DMS 273 (cell line): ENCODE data around the gene HJURP.
A peak's percentile ranks its signal among the peaks of the same experiment; 100 is the strongest.

ENCODE experiments used
- DNase-seq: peaks from one replicate; lab custom pipeline; 2025; ENCODE audit not compliant: unreplicated experiment; lab: John Stamatoyannopoulos, UW

Gene HJURP

DNA sequence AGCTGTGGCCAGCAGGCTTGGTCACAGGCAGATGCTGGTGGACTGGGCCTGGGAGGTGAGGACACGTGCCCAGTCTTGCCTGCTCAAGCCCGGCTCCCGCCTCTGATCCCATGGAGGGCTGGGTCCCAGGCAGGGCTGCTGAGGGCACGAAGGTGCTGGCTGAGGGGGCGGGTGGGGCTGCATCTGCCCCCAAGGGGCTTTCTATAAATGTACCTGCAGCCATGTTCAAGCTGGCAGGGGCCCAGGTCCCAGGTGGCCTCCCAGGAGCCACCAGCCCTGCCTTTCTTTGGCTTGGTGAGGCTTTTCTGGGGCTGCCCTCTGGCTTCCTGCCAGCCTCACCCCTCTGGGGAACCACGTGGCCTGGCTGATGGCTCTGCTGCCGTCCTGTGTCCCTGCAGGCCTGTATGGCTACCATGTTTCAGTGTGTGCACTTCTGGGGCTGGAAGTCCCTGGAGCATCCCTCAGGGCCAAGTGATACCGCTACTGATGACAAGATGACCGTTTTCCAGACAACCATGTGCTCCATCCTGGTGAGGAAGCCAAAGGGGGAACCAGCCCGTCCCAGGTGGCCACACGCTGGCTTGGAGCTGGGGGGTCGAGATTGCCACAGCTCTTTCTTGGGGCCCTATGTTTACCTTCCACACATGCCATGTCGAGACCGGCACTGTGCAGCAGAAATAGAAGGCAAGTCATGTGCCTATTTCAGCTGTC, 23.2 kb downstream of the HJURP start:
- peak; percentile 53 for DNase-seq

DNA sequence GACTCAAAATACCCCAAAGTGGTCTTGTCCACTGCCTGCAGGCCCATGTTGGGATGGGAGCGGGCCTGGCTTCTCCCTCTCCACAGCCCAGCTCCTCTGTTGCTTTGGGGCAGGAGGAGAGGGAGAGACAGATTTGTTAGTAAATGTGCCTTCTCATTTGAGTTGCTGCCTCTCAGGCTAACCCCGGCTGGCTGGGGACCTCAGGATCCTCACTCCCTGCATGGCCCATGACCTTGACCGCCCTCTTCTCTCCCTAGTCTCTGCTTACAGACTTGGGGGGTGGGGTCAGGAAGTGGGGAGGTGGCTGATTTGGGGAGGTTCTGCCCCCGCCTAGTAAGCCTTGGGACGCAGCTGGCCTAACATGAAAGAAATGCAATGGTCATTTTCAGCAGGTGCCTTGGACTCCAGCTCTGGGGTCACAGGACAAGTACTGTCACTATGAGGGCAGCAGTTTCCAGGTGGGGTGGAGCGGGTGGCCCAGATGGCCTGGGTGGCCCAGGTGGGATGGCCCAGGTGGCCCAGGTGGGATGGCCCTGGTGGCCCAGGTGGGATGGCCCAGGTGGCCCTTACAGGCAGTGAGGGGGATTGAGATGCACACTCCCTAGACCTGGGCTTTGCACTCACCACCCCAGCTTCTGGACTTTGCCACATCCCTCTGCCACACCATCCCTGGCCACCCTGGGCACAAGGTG, 24.1 kb downstream of the HJURP start:
- DNase-seq, result no peak

GRCh38 chr2:233829193-233830110, 24.9 kb downstream of the HJURP start:
- DNase-seq, result no peak

DNA sequence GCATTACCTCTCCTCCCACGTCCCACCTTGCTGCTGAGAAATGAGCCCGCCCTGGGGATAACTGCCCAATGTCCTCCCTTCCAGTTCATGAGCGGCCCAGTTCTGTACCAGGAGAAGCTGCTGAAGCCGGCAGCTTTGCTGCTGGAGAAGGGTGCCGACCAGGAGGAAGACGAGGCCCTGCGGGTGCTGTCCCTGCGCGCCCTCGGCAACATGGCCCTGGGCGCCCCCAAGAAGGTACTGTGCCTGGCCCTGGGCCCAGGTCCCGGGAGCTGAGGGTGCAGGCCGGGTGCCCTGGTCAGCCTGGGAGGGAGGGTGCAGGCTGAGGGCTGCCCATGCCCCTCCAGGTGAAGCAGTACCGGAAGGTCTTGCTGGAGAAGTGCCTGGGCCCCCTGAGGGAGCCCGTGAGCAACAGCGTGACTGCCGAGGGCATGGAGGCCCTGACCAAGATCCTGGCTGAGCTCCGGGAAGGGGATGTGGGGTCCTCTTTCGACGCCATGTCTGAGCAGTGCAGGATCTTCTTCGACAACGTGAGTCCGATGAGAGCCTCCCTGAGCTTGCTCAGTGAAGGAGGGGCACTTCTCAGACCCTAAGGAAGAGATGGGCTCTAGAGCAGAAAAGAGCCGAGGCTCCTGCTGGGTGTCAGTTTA, 25.7 kb downstream of the HJURP start:
- DNase-seq, result no peak

GRCh38 chr2:233824373-233824772, 30.0 kb downstream of the HJURP start:
- DNase-seq, result no peak

- DNase-seq, result no peak
These were observed 30.6 kb downstream of the HJURP start for GRCh38 chr2:233823731-233824121.

- no peak for DNase-seq
These were observed 31.3 kb downstream of the HJURP start for GRCh38 chr2:233822781-233823730.

DNA sequence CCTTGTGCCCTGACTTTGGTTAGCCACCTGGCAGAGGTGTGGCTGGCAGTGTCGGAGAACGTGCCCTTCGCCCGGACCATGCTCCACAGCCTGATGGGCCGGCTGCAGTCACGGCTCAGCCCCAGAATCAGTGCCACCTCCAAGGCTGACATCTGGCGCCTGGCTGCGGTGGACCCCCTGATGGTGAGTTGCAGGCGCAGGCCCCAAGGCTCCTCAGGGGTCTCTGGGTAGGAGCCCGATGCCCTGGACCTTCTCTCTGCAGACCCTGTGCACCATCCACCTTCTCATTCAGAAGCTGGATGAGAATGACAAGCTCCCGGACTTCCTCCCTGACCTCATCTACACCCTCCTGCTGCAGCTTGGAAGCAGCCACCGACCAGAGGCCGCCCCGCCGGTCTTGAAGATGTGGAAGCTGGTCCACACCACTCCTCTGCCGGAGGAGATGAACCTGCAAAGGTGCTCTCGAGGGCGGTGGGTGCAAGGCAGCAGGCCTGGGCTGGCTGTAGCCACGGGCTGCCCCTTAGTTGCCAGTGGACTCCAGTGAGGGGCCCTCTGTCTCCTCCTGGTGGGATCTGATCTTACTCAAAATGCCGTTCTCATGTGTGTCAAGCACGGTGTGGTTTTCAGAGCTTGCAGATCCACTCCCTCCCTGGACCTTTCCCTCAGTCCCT, 32.1 kb downstream of the HJURP start:
- no peak for DNase-seq

DNA sequence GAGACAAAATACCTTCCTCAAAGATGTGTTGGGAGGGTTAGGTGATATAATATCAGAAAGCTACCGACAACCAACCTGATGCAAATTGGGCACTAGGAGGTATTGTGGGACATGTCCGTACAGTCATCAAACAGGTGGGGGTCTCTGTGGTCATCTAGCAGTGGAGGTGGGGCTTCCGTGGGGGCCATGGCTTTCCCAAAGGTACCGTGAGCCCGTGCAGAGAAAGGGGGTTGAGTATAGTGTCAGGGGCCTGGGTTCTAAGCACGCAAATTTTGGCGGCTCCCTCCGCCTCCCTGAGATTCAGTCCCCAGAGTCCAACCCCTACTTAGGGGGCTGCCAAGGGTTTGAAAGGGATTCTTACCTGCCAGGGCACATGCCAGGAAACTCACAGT, 32.6 kb downstream of the HJURP start:
- DNase-seq, result no peak

- DNase-seq, result no peak
These were observed 33.1 kb downstream of the HJURP start for GRCh38 chr2:233821196-233821595.

GRCh38 chr2:233820774-233821105, 33.6 kb downstream of the HJURP start:
- DNase-seq, result no peak

- DNase-seq, result no peak
These were observed 34.2 kb downstream of the HJURP start for GRCh38 chr2:233819884-233820773.

- no peak for DNase-seq
These were observed 35.4 kb downstream of the HJURP start for GRCh38 chr2:233818639-233819621.

DNA sequence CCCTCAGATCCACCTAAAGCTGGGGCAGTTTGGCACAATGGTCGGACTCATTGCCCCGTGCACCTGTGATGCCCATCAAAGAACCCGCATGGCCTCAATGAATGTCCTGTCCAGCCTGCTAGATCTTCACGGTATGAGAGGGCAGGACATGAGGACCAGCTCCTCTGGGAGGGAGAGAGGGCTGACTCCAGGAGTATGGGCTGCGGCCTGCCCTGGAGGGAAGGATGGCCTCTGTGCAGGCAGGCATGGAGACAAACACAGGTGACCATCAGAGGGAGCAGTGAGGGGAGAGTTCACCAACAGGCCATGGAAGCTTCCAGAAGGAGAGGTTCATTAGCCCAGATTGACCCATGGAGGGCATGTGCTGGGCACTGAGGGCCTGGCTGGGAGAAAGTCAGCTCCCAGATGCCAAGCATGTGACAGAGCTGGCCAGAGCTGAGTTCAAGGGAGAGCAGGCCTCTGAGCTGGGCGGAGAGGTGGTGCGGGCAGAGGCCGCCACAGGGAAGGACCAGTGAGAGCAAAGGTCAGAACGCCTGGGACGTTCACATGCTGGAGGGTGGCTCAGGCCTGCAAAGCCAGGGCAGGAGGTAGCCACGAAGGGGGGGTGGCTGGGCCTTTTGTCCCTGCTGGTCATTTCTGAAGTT, 36.2 kb downstream of the HJURP start:
- DNase-seq, result no peak

DNA sequence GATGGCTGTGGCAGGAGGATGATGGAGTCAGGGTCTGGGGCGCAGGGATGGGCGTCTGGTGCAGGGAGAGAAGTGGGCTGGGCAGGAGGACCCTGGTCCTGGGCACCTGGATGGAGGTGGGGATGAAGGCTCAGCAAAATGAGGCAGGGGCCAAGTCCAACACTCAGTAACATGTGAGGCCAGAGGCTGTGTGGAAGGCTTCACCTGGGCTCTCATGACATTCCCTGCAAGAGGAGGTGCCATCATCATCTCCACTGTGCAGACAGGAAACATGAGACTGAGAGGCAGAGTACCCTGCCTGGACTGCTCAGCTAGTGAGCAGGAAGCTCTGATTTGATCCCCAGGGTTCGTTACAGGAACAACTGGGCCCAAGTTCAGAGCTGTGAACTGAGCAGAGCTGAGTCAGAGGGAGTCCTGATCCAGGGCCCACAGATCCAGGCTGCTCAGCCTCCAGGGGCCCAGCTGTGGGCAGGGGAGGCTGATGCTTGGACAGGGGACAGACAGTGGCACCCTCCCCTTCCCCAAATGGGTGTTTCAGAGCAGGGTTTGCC, 36.9 kb downstream of the HJURP start:
- no peak for DNase-seq

DNA sequence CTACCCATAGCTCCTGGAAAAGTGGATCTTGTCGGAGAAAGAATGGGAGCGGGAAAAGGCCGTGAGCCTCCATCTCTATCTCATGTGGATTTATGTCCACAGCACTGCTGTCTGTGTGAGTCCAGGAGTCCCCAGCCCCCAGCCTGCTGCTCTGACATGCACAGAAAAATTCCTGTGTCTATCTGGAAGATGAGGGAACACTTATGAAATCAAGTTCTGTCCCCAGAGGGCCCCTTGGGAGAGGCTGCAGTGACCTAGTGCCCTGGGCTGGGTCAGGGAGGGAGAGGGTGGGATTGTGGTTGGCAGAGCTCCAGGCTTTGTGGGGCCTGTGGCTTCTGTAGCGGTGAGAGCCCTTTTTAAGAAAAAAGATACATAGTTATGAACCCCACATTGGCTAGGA, 37.6 kb downstream of the HJURP start:
- DNase-seq, result no peak

- DNase-seq, result peak; percentile 70
These were observed 38.0 kb downstream of the HJURP start for GRCh38 chr2:233816334-233816733.
